PFSK-1 (cell line): ENCODE data around the gene FAF2.

Experiments
- FOXP2 ChIP-seq: optimal IDR thresholded peaks from 2 replicates; pipeline ENCODE3; 2011; ENCODE audit warnings: borderline replicate concordance, control low read depth, inconsistent platforms; ENCODE audit not compliant: insufficient read depth; ENCODE audit errors: extremely low read length, extremely low read depth
- POLR2AphosphoS5 ChIP-seq: IDR thresholded peaks from 2 replicates; pipeline ENCODE4 v1.6.1; 2012; ENCODE audit warnings: low read depth, mild to moderate bottlenecking, control low read depth, low read length, moderate library complexity
- SIN3A ChIP-seq: IDR thresholded peaks from 2 replicates; pipeline ENCODE4 v1.6.1; 2012; ENCODE audit warnings: mild to moderate bottlenecking, low read length, moderate library complexity, borderline replicate concordance; ENCODE audit not compliant: insufficient read depth
- TAF1 ChIP-seq: IDR thresholded peaks from 2 replicates; pipeline ENCODE4 v1.6.1; 2012; ENCODE audit warnings: low read length, control low read depth, borderline replicate concordance; ENCODE audit not compliant: insufficient read depth
- TF ChIP-seq, protein P1 (sequence below), 2 experiments: IDR thresholded peaks; 2 replicates each; pipeline versions ENCODE4 v1.6.1 to v1.8.0; 2011 to 2012; ENCODE audit warnings: low read depth in 2 of 2, low read length in 2 of 2, control low read depth in 1 of 2, inconsistent platforms in 1 of 2, mild to moderate bottlenecking in 1 of 2, moderate library complexity in 1 of 2; ENCODE audit not compliant: insufficient read depth in 1 of 2

Gene FAF2

DNA sequence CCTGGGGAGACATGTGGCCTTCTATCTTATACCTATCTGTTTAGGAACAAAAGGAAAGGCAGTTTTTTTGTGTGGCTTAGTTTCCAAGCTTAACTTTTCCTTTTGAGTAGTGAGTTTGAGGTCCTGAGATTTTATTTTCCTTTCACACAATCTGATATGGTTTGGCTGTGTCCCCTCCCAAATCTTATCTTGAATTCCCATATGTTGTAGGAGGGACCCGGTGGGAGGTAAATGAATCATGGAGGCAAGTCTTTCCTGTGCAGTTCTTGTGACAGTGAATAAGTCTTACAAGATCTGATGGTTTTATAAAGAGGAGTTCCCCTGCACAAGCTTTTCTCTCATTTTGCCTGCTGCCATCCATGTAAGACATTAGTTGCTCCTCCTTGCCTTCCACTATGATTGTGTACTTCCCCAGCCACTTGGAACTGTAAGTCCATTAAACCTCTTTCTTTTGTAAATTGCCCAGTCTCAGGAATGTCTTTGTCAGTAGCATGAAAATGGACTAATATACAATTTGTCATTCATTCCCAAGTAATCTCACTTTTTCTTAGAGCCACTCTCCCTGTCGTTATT, 27.1 kb upstream of the FAF2 start:
- TF ChIP-seq TAF1 (no peak), SIN3A (no peak), POLR2AphosphoS5 (no peak), FOXP2 (no peak)
- TF ChIP-seq, protein P1, sequence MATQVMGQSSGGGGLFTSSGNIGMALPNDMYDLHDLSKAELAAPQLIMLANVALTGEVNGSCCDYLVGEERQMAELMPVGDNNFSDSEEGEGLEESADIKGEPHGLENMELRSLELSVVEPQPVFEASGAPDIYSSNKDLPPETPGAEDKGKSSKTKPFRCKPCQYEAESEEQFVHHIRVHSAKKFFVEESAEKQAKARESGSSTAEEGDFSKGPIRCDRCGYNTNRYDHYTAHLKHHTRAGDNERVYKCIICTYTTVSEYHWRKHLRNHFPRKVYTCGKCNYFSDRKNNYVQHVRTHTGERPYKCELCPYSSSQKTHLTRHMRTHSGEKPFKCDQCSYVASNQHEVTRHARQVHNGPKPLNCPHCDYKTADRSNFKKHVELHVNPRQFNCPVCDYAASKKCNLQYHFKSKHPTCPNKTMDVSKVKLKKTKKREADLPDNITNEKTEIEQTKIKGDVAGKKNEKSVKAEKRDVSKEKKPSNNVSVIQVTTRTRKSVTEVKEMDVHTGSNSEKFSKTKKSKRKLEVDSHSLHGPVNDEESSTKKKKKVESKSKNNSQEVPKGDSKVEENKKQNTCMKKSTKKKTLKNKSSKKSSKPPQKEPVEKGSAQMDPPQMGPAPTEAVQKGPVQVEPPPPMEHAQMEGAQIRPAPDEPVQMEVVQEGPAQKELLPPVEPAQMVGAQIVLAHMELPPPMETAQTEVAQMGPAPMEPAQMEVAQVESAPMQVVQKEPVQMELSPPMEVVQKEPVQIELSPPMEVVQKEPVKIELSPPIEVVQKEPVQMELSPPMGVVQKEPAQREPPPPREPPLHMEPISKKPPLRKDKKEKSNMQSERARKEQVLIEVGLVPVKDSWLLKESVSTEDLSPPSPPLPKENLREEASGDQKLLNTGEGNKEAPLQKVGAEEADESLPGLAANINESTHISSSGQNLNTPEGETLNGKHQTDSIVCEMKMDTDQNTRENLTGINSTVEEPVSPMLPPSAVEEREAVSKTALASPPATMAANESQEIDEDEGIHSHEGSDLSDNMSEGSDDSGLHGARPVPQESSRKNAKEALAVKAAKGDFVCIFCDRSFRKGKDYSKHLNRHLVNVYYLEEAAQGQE (IDR thresholded peaks at IDR 0.05; ENCODE audit: insufficient read depth in 1 of 2, low read depth in 2 of 2, low read length in 2 of 2), result no peak

DNA sequence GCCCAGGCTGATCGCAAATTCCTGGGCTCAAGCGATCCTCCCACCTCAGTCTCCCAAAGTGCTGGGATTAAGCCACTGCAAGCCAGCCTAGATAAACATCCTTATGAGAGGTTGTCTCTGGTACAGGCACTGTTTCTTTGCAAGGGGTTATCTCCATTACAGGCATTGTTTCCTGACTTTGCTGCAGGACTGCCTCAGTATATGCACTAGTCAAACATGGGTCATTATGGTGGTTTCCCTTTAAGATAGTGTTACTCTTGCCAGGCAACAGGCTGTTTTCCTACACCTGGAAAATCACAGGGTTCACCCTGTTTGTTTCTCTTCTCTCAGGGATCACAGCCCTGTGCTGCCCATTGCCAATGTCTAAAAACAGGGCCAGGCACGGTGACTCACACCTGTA, 24.0 kb upstream of the FAF2 start:
- TF ChIP-seq POLR2AphosphoS5, result no peak
- TF ChIP-seq, protein P1 (IDR thresholded peaks at IDR 0.05; ENCODE audit: insufficient read depth in 1 of 2, low read depth in 2 of 2, low read length in 2 of 2), result no peak
- no peak for TF ChIP-seq SIN3A
- TF ChIP-seq TAF1, result no peak
- TF ChIP-seq FOXP2, result no peak

DNA sequence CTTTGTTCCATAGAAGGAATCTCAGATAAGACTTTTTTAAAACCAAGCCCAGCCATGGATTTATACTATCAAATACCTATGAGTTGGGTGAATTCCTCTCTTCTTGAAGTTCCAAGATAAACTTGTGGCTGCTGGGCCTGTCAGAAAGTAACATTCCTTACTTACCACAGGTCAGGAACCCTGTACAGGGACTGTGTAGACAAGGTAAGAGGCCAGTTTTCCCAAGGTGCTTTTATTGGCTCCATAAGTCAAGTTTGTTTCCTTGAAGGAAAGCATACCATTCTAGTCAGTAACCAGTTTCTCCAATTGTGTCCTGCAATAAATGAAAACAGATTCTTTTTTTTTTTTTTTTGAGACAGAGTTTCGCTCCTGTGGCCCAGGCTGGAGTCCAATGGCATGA, 23.0 kb upstream of the FAF2 start:
- TF ChIP-seq POLR2AphosphoS5 (no peak), SIN3A (no peak), TAF1 (no peak), FOXP2 (no peak)
- TF ChIP-seq, protein P1 (IDR thresholded peaks at IDR 0.05; ENCODE audit: insufficient read depth in 1 of 2, low read depth in 2 of 2, low read length in 2 of 2), result no peak

DNA sequence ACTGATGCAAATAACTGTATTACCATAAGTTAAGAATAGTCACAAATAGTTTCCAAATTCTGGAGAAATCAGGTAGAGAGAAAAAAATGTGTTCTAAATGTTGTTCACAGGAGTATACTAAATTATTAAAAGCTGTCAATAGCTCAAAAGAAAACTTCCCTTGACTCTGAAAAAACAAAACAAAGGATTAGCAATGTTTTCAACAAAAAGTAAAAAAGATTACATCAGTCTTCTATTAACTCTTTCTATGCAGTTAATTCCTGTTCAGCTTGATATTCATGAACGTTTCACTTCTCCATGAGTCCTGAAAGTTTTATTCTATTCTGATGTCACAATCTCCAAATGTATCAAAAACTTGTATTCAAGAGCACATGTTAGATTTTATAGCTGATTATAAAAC, 22.4 kb upstream of the FAF2 start:
- no peak for TF ChIP-seq SIN3A
- TF ChIP-seq TAF1, result no peak
- TF ChIP-seq POLR2AphosphoS5, result no peak
- no peak for TF ChIP-seq FOXP2
- TF ChIP-seq, protein P1 (IDR thresholded peaks at IDR 0.05; ENCODE audit: insufficient read depth in 1 of 2, low read depth in 2 of 2, low read length in 2 of 2), result no peak

DNA sequence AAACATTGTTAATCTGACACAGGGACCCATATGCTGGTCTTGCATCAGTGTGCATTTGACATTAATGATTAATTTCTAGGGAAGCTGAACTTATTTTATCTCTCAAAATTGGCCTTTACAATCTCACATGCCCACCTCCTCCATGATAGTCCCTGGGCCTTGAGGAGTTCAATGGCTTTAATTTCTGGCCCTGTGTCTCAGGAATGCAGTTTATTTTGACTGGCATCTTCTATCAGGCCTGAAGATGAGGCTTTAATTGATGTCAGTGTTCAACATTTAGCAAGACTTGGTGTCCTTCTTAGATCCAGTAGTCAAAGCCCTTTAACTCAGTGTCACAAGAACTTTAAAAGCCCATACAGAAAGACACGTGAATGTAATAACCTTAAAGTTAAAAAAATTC, 21.3 kb upstream of the FAF2 start:
- no peak for TF ChIP-seq FOXP2
- TF ChIP-seq SIN3A, result no peak
- TF ChIP-seq, protein P1 (IDR thresholded peaks at IDR 0.05; ENCODE audit: insufficient read depth in 1 of 2, low read depth in 2 of 2, low read length in 2 of 2), result no peak
- TF ChIP-seq POLR2AphosphoS5, result no peak
- no peak for TF ChIP-seq TAF1
